Transverse colon (tissue), 4 donors: Measurements from ENCODE around the gene SIX1. TPM values are rescaled to one million over a fixed set of nuclear protein-coding genes. Genes with fewer than 3 reads are reported as not detected.

ENCODE experiments used
- DNase-seq: peaks from one replicate; pipeline ENCODE4 v3.0.0-alpha.2; 2019
- H3K27ac ChIP-seq, 4 donors: fragments of 200-600 bp; sonication (generic); 2 replicates each; pipeline ENCODE4 v1.5.1; 2016 to 2018; ENCODE audit warnings: inconsistent platforms in 4 of 4
- H3K27me3 ChIP-seq: fragments of 200-600 bp; sonication (generic); 2 replicates; pipeline ENCODE4 v1.5.1; 2017; ENCODE audit warnings: inconsistent platforms
- H3K36me3 ChIP-seq, 4 donors: fragments of 200-600 bp; sonication (generic); 2 replicates each; pipeline ENCODE4 v1.5.1; 2017 to 2019; ENCODE audit warnings: inconsistent platforms in 4 of 4
- H3K4me1 ChIP-seq, 4 donors: fragments of 200-600 bp; sonication (generic); 2 replicates each; pipeline ENCODE4 v1.5.1; 2017 to 2020; ENCODE audit warnings: inconsistent platforms in 4 of 4
- H3K4me3 ChIP-seq, 4 donors: fragments of 200-600 bp; sonication (generic); 1 replicate in 1 of 4; 2 replicates in 3 of 4; pipeline versions ENCODE4 v1.5.1 to v1.6.1; 2017 to 2019; ENCODE audit warnings: inconsistent platforms in 4 of 4
- H3K9me3 ChIP-seq, 2 donors: fragments of 200-600 bp; sonication (generic); 2 replicates each; pipeline ENCODE4 v1.5.1; 2017 to 2019; ENCODE audit warnings: inconsistent platforms in 2 of 2
- CTCF ChIP-seq, 5 experiments: fragments of 200-600 bp in 3 of 5; fragments of 450-650 bp in 2 of 5; sonication (generic) in 3 of 5; IDR thresholded peaks; 1 replicate in 2 of 5; 2 replicates in 3 of 5; pipeline ENCODE4 v1.5.1; 2016 to 2017; ENCODE audit warnings: antibody characterized with exemption in 5 of 5, inconsistent platforms in 3 of 5, mild to moderate bottlenecking in 2 of 5, moderate library complexity in 1 of 5
- EP300 ChIP-seq: sonication (generic); formaldehyde crosslinking; IDR thresholded peaks from one replicate; pipeline ENCODE4 v1.6.1; 2017; ENCODE audit warnings: antibody characterized with exemption, low read depth
- POLR2A ChIP-seq: fragments of 450-650 bp; IDR thresholded peaks from one replicate; pipeline ENCODE4 v1.6.1; 2016; ENCODE audit warnings: antibody characterized with exemption, mild to moderate bottlenecking, moderate library complexity
- POLR2AphosphoS5 ChIP-seq, 3 donors: sonication (generic); formaldehyde crosslinking; IDR thresholded peaks; one replicate each; pipeline ENCODE4 v1.6.1; 2016; ENCODE audit warnings: antibody characterized with exemption in 3 of 3
- WGBS, 2 donors: methylation state at CpG; one replicate each; pipeline ENCODE4 v1.1.5; 2018; ENCODE audit warnings: low coverage in 1 of 2; 5-methylcytosine and 5-hydroxymethylcytosine counted together
- in situ Hi-C, 4 donors: fragments of 200-750 bp; cut with MboI; loops; one replicate each; pipeline versions ENCODE4 v1.15.0 to v1.15.1; 2017; ENCODE audit warnings: low sequenced_read_pairs in 3 of 4, low pct_ligation_motif_present in 1 of 4, low pct_unique_long_range_greater_than_20kb in 1 of 4
- intact Hi-C: fragments of 100-400 bp; cut with DNase I; formaldehyde crosslinking; loops from one replicate; pipeline ENCODE4 v1.15.1; 2023; ENCODE audit warnings: low total_unique reads
- total RNA-seq, 4 donors: library from RNA; depleted of rRNA; stranded (reverse); fragments of >200 nt; gene quantifications; one replicate each; pipeline ENCODE4 v1.1.0, GENCODE V29; 2016

SIX1 gene
- total RNA-seq, 4 donors from 2014 or later: 0.14 TPM; not detected in 3

- no peaks in the 10 kb centered on the region for H3K9me3 ChIP-seq
- intact Hi-C loops: no loop called here
- in situ Hi-C loops: no loop called here
- H3K27me3 ChIP-seq: peaks cover 5% of the 10 kb centered on the region
- H3K4me3 ChIP-seq: no peak overlapping the region
- no peaks in the 10 kb centered on the region for H3K4me1 ChIP-seq
- no peak for DNase-seq
- TF ChIP-seq POLR2A: no peak
- peak in 2 of 3 donors; percentile 33 to 64 for TF ChIP-seq POLR2AphosphoS5 (IDR thresholded peaks at IDR 0.05)
- H3K36me3 ChIP-seq: no peaks in the 10 kb centered on the region
- H3K27ac ChIP-seq: no peak overlapping the region
These were observed 47.0 kb downstream of the SIX1 start for GRCh38 chr14:60602291-60602690.

- H3K4me1 ChIP-seq: no peaks in the 10 kb centered on the region
- no peak for DNase-seq
- no peaks in the 10 kb centered on the region for H3K36me3 ChIP-seq
- no peak overlapping the region for H3K27ac ChIP-seq
- intact Hi-C loops: no loop called here
- H3K9me3 ChIP-seq: no peaks in the 10 kb centered on the region
- no peak for TF ChIP-seq POLR2A
- TF ChIP-seq EP300: no peak
- TF ChIP-seq POLR2AphosphoS5 (IDR thresholded peaks at IDR 0.05): no peak
- in situ Hi-C loops: no loop called here
- no peak overlapping the region for H3K4me3 ChIP-seq
- H3K27me3 ChIP-seq: peaks cover 8% of the 10 kb centered on the region
These were observed 49.5 kb downstream of the SIX1 start for GRCh38 chr14:60599727-60600126.

GRCh38 chr14:60596139-60596538, 53.1 kb downstream of the SIX1 start:
- DNase-seq: no peak
- Histone ChIP-seq H3K4me1 (no peaks in the 10 kb centered on the region), H3K36me3 (no peaks in the 10 kb centered on the region), H3K27ac (no peak overlapping the region), H3K9me3 (no peaks in the 10 kb centered on the region), H3K27me3 (peaks cover 4% of the 10 kb centered on the region), H3K4me3 (no peak overlapping the region)
- TF ChIP-seq EP300: no peak
- TF ChIP-seq POLR2A: no peak
- no peak for TF ChIP-seq POLR2AphosphoS5 (IDR thresholded peaks at IDR 0.05)
- TF ChIP-seq CTCF (IDR thresholded peaks at IDR 0.05): no peak
- in situ Hi-C loops (no loop called here), intact Hi-C loops (no loop called here)

GRCh38 chr14:60594062-60594461, 55.2 kb downstream of the SIX1 start:
- Histone ChIP-seq H3K9me3 (no peaks in the 10 kb centered on the region), H3K36me3 (no peaks in the 10 kb centered on the region), H3K4me3 (no peak overlapping the region), H3K4me1 (no peaks in the 10 kb centered on the region), H3K27me3 (peaks cover 4% of the 10 kb centered on the region), H3K27ac (no peak overlapping the region)
- no peak for DNase-seq
- TF ChIP-seq POLR2A (no peak), POLR2AphosphoS5 (IDR thresholded peaks at IDR 0.05) (no peak), CTCF (IDR thresholded peaks at IDR 0.05) (no peak), EP300 (no peak)
- 86% methylated on average over 3 of the region's 3 CpGs; no CpG with 5 or more reads in 1 of the 2 donors for WGBS, 2 donors
- intact Hi-C loops: no loop called here
- in situ Hi-C loops: no loop called here

Other genes with a start within 250 kb of the SIX1 start
- under 1 TPM in 2 of 4 donors, not detected in 2; 0.16 to 0.55 TPM for gene C14orf39, start 163.4 kb downstream of the SIX1 start, total RNA-seq
- not detected for gene SIX6, start 140.3 kb downstream of the SIX1 start, total RNA-seq
- under 1 TPM in 2 of 4 donors, not detected in 2; 0.32 to 0.55 TPM for gene SIX4, start 74.9 kb upstream of the SIX1 start, total RNA-seq
- 10 to 100 TPM in 3 of 4 donors, 1 to 10 TPM in 1; 4.2 to 30.3 (median 17.8) TPM for gene MNAT1, start 85.3 kb upstream of the SIX1 start, total RNA-seq